Stimulated activated naive B cell treated with anti-CD40 and anti-IgM and Interleukin-4, amounts not matched to agents 10 μg/mL and 1 μg/mL and 100 μg/mL, for 72 hours (primary cell): ENCODE data around the gene EHD2.
"Not testable (repeated sequence)": the region's sequence is repeated elsewhere in the genome, so short reads cannot be mapped to it uniquely, and the experiment has no call there.

Experiments
- ATAC-seq, 2 donors: fragments of 150-1000 bp; cut with Tn5 transposase; replicated peaks; 2 replicates each; pipeline ENCODE4 v1.10.0; 2021; ENCODE audit warnings: moderate library complexity in 1 of 2
- DNase-seq: peaks from one replicate; pipeline ENCODE4 v3.0.0; 2021
- H3K27ac Mint-ChIP-seq: one replicate; pipeline ENCODE4 v1.8.0; 2022; ENCODE audit warnings: mild to moderate bottlenecking, mixed read lengths
- H3K27me3 Mint-ChIP-seq, 2 donors: one replicate each; pipeline ENCODE4 v1.8.0; 2022; ENCODE audit warnings: mixed read lengths in 2 of 2
- H3K36me3 Mint-ChIP-seq, 2 donors: one replicate each; pipeline ENCODE4 v1.8.0; 2022; ENCODE audit warnings: mixed read lengths in 2 of 2, mild to moderate bottlenecking in 1 of 2
- H3K4me1 Mint-ChIP-seq, 2 donors: one replicate each; pipeline ENCODE4 v1.8.0; 2022; ENCODE audit warnings: mixed read lengths in 2 of 2, mild to moderate bottlenecking in 1 of 2
- H3K4me3 Mint-ChIP-seq, 2 donors: one replicate each; pipeline ENCODE4 v1.8.0; 2022; ENCODE audit warnings: mild to moderate bottlenecking in 2 of 2, mixed read lengths in 2 of 2, moderate library complexity in 1 of 2
- H3K9me3 Mint-ChIP-seq, 2 donors: one replicate each; pipeline ENCODE4 v1.8.0; 2022; ENCODE audit warnings: mixed read lengths in 2 of 2, mild to moderate bottlenecking in 1 of 2

The EHD2 gene

DNA sequence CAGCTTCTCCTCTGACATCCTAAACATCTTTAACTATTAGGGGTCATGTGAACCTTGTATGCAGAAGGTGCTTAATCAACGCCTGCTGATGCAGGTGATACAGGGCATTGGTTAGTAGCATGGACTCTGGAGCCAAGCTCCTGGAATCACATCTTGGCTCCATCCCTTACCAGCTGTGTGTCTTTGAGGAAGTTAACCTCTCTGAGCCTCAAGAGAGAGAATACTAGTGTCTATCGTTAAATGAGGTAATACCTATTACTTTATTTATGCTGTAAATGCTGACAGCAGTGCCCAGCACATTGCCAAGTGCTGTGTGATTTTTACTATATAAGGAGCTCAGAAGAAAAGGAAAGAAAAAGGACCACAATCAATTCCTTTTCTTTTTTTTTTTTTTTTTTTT is 54.1 kb downstream of the EHD2 start:
- no peak overlapping the region for H3K27ac Mint-ChIP-seq
- peaks cover 2 to 3% of the 10 kb centered on the region in 2 donors for H3K36me3 Mint-ChIP-seq
- peaks cover 0 to 2% of the 10 kb centered on the region in 2 donors for H3K9me3 Mint-ChIP-seq
- H3K4me1 Mint-ChIP-seq, result peaks cover 2 to 7% of the 10 kb centered on the region in 2 donors
- no peak for DNase-seq
- no peaks in the 10 kb centered on the region for H3K27me3 Mint-ChIP-seq
- no peak overlapping the region for H3K4me3 Mint-ChIP-seq
- no peak for ATAC-seq

- H3K27me3 Mint-ChIP-seq, result no peaks in the 10 kb centered on the region
- no peak for ATAC-seq
- H3K4me3 Mint-ChIP-seq, result no peak overlapping the region
- DNase-seq, result no peak
- no peak overlapping the region for H3K27ac Mint-ChIP-seq
- H3K9me3 Mint-ChIP-seq, result peaks cover 0 to 2% of the 10 kb centered on the region in 2 donors
- peaks cover 0 to 2% of the 10 kb centered on the region in 2 donors for H3K36me3 Mint-ChIP-seq
- H3K4me1 Mint-ChIP-seq, result peaks cover 0 to 7% of the 10 kb centered on the region in 2 donors
These were observed 55.4 kb downstream of the EHD2 start for GRCh38 chr19:47768604-47769003.

DNA sequence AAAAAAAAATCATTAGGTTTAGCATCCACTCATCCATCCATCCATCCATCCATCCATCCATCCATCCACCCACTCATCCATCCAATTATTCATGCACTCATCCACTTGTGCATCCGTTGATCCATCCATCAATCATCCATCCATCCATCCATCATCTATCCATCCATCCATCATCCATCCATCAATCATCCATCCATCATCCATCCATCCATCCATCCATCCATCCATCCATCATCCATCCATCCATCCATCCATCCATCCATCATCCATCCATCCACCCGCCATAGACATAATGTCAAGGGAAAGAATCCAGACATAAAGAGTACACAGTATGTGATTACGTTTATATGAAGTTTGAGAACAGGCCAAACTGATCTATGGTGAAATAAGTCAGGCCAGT is 56.3 kb downstream of the EHD2 start:
- Mint-ChIP-seq H3K27me3 (no peaks in the 10 kb centered on the region), H3K36me3 (peaks cover 0 to 2% of the 10 kb centered on the region in 2 donors), H3K27ac (no peak overlapping the region), H3K9me3 (peaks cover 0 to 2% of the 10 kb centered on the region in 2 donors), H3K4me3 (no peak overlapping the region), H3K4me1 (peaks cover 0 to 7% of the 10 kb centered on the region in 2 donors)
- ATAC-seq (no peak), DNase-seq (no peak)

DNA sequence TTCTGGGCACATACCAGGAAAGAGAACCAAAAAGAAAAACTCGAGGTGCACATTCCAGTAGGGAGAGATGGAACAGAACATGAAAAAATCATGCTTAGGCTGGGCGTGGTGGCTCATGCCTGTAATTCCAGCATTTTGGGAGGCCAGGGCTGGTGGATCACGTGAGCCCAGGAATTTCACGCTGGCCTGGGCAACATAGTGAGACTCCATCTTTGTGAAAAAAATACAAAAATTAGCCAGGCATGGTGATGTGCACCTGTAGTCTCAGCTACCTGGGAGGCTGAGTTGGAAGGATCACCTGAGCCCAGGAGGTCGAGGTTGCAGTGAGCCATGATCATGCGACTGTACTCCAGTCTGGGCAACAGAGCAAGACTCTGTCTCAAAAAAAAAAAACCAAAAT is 58.1 kb downstream of the EHD2 start:
- not testable (repeated sequence) for H3K9me3 Mint-ChIP-seq, H3K27ac Mint-ChIP-seq, ATAC-seq, H3K4me1 Mint-ChIP-seq, H3K36me3 Mint-ChIP-seq, DNase-seq, H3K4me3 Mint-ChIP-seq, H3K27me3 Mint-ChIP-seq

GRCh38 chr19:47776568-47776967 is 63.3 kb downstream of the EHD2 start:
- no peak overlapping the region for H3K4me3 Mint-ChIP-seq
- no peak for DNase-seq
- no peak overlapping the region for H3K27ac Mint-ChIP-seq

GRCh38 chr19:47777245-47778048 is 64.2 kb downstream of the EHD2 start:
- H3K36me3 Mint-ChIP-seq, result peaks cover 17 to 23% of the 10 kb centered on the region in 2 donors
- DNase-seq, ATAC-seq, H3K9me3 Mint-ChIP-seq, H3K27me3 Mint-ChIP-seq: not testable (repeated sequence)
- H3K27ac Mint-ChIP-seq, result peak overlapping the region; percentile 99
- H3K4me3 Mint-ChIP-seq, result peak overlapping the region; percentile 96 to 98
- peaks cover 16 to 31% of the 10 kb centered on the region in 2 donors for H3K4me1 Mint-ChIP-seq

More at GRCh38 chr19:47776568-47776967, 63.3 kb downstream of the EHD2 start:
- H3K4me1 Mint-ChIP-seq, result peaks cover 14 to 26% of the 10 kb centered on the region in 2 donors
- ATAC-seq, result no peak
- peaks cover 12 to 14% of the 10 kb centered on the region in 2 donors for H3K36me3 Mint-ChIP-seq
- H3K9me3 Mint-ChIP-seq, result no peaks in the 10 kb centered on the region
- H3K27me3 Mint-ChIP-seq, result no peaks in the 10 kb centered on the region

DNA sequence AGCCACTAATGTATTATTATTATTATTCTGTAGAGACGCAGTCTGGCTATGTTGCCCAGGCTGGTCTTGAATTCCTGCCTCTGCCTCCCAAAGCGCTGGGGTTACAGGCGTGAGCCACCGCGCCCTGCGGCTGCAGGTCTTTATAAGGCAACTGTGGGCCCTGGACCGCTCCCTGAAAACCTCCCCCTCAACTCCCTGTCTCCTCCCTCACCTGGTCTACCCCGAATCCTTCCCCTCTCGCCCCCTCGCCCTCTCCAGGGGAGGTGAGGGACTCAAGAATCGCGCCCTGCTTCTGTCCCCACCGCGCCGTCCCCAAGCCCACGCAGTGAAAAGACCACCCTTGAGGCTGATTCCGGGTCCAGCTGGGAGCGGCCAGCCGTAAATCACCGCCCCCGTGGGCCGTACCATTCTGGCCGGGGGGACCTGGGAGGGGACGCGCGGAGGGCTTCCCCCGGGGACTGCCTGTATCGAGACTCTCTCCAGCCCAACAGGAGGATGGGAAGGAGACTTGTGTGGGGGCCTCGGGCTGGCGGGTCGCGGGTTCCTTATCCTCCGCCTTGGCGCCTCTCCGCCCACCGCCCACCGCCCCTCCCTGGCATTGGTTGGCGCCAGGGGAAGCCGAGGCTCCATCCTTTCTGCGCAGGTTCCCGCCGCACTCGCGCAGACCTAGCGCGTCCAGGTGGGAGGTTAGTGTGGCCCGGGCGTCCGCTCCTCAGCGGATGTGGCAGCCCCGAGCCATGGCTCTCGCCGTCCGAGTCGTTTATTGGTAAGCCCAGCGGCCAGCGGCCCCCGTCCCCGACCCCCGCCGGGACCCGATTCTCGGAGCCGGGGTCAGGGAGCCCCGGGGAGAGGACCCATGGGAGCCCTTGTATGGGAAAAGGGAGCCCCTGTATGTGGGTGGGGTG is 65.1 kb downstream of the EHD2 start, which contains the start of gene SELENOW:
Gene SELENOW, plus strand, starts transcription at position 655 of the 905 bp plus-strand sequence. Its CDS starts 83 bp downstream, at position 738.
- ATAC-seq (peak; percentile 96 to 97), DNase-seq (peak; percentile 77)
- H3K27me3 Mint-ChIP-seq, result no peaks in the 10 kb centered on the region
- H3K4me1 Mint-ChIP-seq, result peaks cover 16 to 31% of the 10 kb centered on the region in 2 donors
- H3K4me3 Mint-ChIP-seq, result peak within 1 kb of the TSS; percentile 96 to 98
- H3K27ac Mint-ChIP-seq, result peak within 1 kb of the TSS; percentile 99
- peaks cover 21 to 27% of the 10 kb centered on the region in 2 donors for H3K36me3 Mint-ChIP-seq
- no peaks in the 10 kb centered on the region for H3K9me3 Mint-ChIP-seq

DNA sequence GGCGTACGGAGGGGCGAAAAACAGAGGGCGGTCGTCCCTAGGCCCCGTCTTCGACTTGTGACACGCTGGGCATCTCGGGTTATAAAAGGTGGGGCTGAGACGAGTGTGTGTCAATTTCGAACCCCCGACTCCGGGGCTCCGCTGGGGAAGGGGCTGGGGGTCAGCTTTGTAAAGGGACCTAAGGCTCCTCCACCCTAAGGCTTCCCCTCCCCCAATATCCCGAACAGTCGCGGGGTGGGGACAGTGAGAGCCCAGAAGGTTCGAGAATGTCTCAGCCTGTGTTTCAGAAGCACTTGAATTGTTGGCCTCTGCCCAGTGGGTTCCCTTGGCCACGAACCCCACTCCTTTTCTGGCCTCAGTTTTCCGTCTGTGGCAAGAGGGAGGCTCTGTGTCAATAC is 65.7 kb downstream of the EHD2 start:
- ATAC-seq (peak; percentile 5 to 12), DNase-seq (no peak)
- Mint-ChIP-seq H3K4me1 (peaks cover 16 to 31% of the 10 kb centered on the region in 2 donors), H3K36me3 (peaks cover 21 to 30% of the 10 kb centered on the region in 2 donors), H3K27ac (peak overlapping the region; percentile 99), H3K27me3 (no peaks in the 10 kb centered on the region), H3K4me3 (peak overlapping the region; percentile 96 to 98), H3K9me3 (no peaks in the 10 kb centered on the region)

GRCh38 chr19:47779524-47780214 is 66.4 kb downstream of the EHD2 start:
- H3K27me3 Mint-ChIP-seq, result no peaks in the 10 kb centered on the region
- ATAC-seq (no peak), DNase-seq (no peak)
- H3K27ac Mint-ChIP-seq, result peak overlapping the region; percentile 99
- H3K4me3 Mint-ChIP-seq, result peak overlapping the region; percentile 96 to 98
- H3K4me1 Mint-ChIP-seq, result peaks cover 18 to 31% of the 10 kb centered on the region in 2 donors
- peaks cover 29 to 38% of the 10 kb centered on the region in 2 donors for H3K36me3 Mint-ChIP-seq
- no peaks in the 10 kb centered on the region for H3K9me3 Mint-ChIP-seq

GRCh38 chr19:47780215-47780551 is 67.0 kb downstream of the EHD2 start:
- Mint-ChIP-seq H3K27ac (peak overlapping the region; percentile 99), H3K9me3 (no peaks in the 10 kb centered on the region), H3K36me3 (peaks cover 29 to 38% of the 10 kb centered on the region in 2 donors), H3K4me1 (peaks cover 18 to 31% of the 10 kb centered on the region in 2 donors), H3K4me3 (peak overlapping the region; percentile 96 to 98), H3K27me3 (no peaks in the 10 kb centered on the region)
- no peak for ATAC-seq
- DNase-seq, result no peak

- DNase-seq (no peak), ATAC-seq (no peak)
- H3K9me3 Mint-ChIP-seq, result no peaks in the 10 kb centered on the region
- H3K4me3 Mint-ChIP-seq, result no peak overlapping the region
- peaks cover 29 to 43% of the 10 kb centered on the region in 2 donors for H3K36me3 Mint-ChIP-seq
- no peaks in the 10 kb centered on the region for H3K27me3 Mint-ChIP-seq
- H3K4me1 Mint-ChIP-seq, result peaks cover 18 to 31% of the 10 kb centered on the region in 2 donors
- no peak overlapping the region for H3K27ac Mint-ChIP-seq
These were observed 68.5 kb downstream of the EHD2 start for GRCh38 chr19:47781590-47782262.

GRCh38 chr19:47786566-47786965 is 73.3 kb downstream of the EHD2 start:
- DNase-seq (no peak), ATAC-seq (no peak)
- Mint-ChIP-seq H3K27me3 (peaks cover 0 to 7% of the 10 kb centered on the region in 2 donors), H3K9me3 (no peaks in the 10 kb centered on the region), H3K4me3 (no peak overlapping the region), H3K27ac (no peak overlapping the region), H3K36me3 (peaks cover 17 to 29% of the 10 kb centered on the region in 2 donors), H3K4me1 (peaks cover 9 to 16% of the 10 kb centered on the region in 2 donors)

GRCh38 chr19:47787307-47787706 is 74.1 kb downstream of the EHD2 start:
- DNase-seq, H3K27me3 Mint-ChIP-seq, H3K4me3 Mint-ChIP-seq, H3K9me3 Mint-ChIP-seq, ATAC-seq, H3K27ac Mint-ChIP-seq: not testable (repeated sequence)
- Mint-ChIP-seq H3K36me3 (peaks cover 13 to 21% of the 10 kb centered on the region in 2 donors), H3K4me1 (peaks cover 7 to 12% of the 10 kb centered on the region in 2 donors)
